GM18873 (cell line): ENCODE results near the gene FERMT2.

Experiments
- ATAC-seq: cut with Tn5 transposase; IDR thresholded peaks from one replicate; pipeline ENCODE4 v1.9.1; 2021; ENCODE audit warnings: mild to moderate bottlenecking, moderate library complexity, moderate number of reproducible peaks; ENCODE audit not compliant: unreplicated experiment, low FRiP score

The FERMT2 gene, protein sequence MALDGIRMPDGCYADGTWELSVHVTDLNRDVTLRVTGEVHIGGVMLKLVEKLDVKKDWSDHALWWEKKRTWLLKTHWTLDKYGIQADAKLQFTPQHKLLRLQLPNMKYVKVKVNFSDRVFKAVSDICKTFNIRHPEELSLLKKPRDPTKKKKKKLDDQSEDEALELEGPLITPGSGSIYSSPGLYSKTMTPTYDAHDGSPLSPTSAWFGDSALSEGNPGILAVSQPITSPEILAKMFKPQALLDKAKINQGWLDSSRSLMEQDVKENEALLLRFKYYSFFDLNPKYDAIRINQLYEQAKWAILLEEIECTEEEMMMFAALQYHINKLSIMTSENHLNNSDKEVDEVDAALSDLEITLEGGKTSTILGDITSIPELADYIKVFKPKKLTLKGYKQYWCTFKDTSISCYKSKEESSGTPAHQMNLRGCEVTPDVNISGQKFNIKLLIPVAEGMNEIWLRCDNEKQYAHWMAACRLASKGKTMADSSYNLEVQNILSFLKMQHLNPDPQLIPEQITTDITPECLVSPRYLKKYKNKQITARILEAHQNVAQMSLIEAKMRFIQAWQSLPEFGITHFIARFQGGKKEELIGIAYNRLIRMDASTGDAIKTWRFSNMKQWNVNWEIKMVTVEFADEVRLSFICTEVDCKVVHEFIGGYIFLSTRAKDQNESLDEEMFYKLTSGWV

DNA sequence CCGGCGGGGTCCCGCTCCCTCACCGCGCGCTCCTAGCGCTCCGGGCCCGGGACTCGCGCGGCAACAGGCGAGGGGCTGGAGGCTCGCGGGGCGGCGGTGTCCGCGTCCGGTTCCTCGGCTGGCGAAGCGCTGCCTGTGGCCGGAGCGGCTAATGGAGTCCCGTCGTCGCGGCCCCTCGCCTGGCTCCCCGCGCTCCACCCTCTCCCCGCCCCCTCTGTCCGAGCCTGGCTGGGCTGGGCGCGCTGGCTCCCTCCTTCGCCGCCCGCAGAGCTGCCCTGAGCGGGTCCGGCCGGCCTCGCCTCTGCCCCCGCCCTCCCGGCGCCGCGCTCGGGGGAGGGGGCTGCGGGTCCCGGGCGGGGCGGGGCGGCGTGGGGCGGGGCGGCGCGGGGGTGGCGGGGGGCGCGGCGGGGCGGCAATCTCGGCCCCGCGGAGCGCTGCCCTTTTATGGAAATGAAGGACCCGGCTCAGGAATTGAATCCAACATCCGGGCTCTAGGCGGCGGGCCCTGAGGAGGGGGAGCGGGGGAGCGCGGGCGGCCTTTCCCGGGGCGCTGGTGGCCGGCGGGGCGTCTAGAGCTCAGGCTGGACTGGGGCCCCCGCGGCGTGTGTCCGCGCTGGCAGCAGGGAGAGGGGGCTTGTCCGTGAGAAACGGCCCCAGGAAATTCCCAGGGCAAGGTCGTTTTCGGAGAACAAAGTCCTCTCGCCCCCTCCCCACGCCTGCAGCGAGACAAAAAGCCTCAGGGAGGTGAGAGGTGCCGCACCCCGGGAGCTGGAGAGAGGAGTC is at the start of gene FERMT2:
Gene FERMT2 (minus strand): TSS at position 153 of the 783 bp plus-strand sequence. CDS start 482 bp downstream, outside the sequence.
- ATAC-seq, result no peak

DNA sequence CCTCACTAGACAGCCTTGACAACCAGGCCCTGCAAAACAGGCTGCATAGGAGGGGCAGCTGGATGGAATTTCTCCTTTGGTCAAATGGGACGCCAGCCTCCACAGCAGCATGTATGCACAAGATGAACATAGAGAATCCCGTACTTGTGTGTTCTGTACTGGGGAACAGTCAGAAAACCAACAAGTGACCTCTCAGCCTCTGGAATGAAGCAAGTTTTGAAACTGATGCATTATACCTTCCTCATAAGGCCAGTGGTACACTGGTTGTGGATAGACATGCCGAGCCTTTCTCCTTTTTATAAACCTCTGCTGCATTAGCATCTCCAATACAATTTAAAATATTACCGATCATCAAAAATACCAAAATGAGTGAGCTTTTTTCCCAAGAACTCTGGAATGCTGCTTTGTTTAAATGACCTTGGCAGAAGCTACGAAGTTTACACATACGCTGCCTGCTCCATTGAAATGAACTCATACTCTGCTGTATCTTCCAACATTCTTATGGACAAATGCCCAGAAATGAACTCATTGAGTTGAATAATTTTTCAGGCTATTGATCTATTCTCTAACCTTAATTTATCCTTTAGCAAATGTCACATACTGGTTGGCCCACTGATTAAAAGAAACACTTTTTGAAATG is 47.6 kb upstream of the FERMT2 start:
- ATAC-seq, result no peak

DNA sequence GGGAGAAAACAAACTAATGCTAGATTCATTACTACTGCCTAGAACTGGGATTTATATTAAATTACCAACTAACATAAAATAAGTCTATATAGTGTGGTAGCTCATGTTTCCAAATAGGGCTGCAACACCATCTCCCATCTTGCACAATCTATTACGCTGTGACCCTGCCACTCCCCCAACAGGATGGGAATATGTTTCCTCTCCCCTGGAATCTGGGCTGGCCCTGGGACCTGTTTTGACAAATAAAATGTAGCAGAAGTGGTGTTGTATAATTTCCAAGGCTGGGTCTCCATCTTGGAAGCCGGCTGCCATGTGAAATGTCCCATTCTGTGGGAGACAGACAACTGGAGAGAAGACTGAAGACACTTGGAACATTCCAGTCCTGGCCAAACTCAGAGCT is 45.6 kb upstream of the FERMT2 start:
- no peak for ATAC-seq

DNA sequence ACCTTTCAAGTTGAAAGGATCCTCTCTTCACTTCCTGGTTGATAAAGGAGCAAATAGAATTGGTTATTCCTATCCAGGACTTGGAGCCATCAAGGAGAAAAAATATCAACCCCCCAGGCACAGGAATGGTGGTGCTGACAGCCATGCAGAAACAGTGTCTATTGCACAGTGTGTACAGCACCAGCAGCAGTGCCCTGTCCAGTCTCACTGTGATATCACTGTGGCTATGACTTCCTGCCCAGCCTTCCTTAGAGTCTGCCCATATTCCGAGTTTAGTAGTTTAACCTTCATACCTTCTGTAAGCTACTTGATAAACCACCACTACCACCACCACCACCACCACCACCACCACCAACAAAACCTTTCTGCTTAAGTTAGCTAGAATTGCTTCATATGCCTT is 45.1 kb upstream of the FERMT2 start:
- ATAC-seq, result no peak

DNA sequence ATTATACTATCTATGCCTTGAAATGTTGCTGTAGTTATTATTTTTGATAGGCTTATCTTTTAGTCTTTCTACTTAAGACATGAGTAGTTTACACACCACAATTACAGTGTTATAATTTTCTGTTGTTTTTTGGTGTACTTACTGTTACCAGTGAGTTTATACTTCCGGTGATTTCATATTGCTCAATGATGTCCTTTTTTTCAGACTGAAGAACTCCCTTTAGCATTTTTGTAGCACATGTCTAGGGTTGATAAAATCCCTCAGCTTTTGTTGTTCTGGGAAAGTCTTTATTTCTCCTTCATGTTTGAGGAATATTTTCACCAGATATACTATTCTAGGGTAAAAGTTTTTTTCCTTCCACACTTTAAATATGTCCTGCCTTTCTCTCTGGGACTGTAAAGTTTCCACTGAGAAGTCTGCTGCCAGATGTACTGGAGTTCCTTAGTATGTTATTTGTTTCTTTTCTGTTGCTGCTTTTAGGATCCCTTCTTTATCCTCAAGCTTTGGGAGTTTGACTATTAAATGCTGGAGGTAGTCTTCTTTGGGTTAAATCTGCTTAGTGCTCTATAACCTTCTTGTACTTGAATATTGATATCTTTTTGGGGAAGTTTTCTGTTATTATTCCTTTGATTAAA is 41.5 kb upstream of the FERMT2 start:
- ATAC-seq, result no peak

DNA sequence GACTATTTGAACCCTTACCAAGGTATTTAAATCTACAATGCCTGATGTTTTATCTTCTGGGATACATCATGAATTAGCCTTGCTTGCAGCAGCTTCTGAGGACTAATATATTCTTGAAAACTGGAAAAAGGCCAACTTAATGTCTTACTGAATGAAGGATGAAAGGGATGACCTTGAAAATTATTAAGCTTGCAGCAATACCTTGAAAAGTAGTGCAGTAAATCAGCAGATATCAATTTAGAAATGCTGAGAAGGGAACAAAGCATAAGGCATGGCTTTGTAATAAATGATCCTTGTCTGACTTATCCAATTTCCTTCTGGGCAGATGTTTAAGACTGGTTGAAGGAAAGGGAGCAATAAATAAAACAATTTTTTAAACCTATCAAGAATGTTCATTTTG is 37.3 kb upstream of the FERMT2 start:
- ATAC-seq, result no peak

DNA sequence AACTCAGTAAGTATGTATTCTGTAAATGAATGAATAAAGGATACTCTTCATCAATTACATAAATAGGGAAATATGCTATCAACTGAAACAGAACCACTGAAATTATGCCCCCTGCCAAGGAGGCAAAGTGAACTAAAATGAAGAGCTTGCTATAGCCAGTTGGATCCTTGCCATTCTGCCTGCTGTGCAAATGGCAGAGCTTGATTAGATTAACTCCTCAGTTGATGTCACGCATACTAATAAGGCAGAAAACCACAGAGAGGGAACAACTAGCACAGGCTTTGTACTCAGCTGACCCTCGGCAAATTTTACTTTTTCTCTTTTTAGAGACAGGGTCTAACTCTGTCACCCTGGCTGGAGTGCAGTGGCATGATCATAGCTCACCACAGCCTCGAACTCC is 36.7 kb upstream of the FERMT2 start:
- no peak for ATAC-seq

DNA sequence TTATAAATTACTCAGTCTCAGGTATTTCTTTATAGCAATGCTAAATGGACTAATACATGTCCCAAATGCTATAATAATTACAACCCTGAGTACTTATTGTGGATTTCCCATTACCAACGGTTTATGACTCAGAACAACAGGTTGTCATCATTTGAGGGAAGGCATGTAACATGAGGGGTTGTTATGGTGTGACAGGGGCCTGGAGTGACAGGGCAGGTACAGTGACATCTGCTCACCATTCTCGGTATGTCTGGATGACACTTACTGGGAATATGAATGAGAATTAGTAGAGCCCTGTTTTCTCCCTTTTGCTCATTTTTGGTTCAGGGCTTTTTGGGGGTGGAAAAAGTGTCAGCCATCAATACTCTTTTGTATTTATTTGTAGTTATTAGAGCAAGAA is 36.2 kb upstream of the FERMT2 start:
- ATAC-seq, result no peak

DNA sequence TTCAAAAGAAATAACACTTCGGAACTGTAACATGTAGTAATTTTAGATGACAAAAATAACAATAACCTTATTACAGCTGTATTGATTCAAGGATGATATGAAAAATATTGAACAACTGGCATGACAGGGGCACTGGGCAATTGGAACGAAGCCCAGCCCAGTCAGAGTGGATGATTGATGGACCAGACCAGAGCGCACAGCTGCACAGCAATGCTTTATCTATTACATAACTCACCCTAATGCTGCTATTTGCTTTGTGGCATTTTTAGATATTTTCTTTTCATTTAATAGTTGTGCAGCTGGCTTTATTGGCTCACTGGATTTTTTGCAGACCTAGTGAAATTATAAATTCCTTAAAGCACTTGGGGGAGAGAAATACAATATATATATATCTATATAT is 26.9 kb upstream of the FERMT2 start:
- ATAC-seq, result no peak

DNA sequence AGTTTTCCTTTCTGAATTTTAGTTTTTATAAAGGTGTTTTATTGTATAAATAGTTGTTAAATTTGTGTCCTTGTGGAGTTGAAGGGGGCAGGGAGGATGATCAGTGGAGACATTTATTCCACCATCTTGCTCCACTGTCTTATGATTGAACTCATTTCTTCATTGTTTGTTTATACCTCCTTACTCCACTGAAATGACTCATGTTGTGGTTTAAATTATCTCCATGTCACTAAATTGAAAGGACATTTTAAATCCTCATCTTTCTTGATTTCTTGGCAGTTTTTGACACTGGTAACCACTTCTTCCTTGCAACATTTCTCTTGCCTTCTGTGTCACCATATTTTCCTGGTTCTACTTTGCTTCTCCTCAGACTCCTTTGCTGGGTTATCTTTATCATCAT is 23.6 kb upstream of the FERMT2 start:
- no peak for ATAC-seq

DNA sequence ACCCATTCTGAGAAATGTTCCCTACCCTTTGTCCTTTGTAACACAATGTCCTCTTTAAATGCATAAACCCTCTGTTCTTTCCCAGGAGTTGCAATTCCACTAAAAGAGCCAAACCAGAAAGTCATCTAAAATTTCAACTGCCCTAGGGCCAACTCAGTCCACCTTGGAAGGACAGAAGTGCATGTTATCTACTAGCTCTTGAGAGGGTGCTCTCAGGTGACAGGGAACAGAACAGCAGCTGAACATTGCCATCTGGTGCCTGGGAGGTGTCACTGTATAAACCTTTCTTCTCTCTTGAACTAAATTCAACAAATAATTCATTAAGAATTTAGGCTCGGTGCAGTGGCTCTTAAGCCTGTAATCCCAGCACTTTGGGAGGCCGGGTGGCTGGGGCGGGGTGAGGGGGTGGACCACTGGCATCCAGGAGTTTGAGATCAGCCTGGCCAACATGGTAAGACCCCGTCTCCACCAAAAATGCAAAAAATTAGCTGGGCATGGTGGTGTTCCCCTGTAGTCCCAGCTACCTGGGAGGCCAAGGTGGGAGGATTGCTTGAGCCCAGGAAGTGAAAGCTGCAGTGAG is 10.3 kb upstream of the FERMT2 start:
- no peak for ATAC-seq

DNA sequence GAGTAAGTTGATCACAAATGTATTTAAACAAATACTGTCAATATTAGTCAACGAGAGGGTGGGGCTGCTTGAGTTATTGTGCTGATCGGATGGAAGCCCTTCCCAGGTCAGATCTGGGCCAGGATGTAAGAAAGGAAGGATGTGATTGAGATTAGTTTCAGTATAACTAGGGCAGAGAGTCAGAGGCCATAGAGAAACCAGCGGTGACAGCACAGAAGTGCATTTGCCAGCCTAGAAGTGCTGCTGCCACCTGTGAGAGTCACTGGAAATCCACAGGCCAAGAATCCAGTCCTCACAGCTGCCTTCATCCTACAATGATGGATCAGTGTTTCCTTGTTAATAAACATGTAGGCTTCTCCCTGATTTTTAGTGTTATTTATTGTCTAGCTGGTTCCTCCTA is 9.8 kb upstream of the FERMT2 start:
- ATAC-seq, result no peak

DNA sequence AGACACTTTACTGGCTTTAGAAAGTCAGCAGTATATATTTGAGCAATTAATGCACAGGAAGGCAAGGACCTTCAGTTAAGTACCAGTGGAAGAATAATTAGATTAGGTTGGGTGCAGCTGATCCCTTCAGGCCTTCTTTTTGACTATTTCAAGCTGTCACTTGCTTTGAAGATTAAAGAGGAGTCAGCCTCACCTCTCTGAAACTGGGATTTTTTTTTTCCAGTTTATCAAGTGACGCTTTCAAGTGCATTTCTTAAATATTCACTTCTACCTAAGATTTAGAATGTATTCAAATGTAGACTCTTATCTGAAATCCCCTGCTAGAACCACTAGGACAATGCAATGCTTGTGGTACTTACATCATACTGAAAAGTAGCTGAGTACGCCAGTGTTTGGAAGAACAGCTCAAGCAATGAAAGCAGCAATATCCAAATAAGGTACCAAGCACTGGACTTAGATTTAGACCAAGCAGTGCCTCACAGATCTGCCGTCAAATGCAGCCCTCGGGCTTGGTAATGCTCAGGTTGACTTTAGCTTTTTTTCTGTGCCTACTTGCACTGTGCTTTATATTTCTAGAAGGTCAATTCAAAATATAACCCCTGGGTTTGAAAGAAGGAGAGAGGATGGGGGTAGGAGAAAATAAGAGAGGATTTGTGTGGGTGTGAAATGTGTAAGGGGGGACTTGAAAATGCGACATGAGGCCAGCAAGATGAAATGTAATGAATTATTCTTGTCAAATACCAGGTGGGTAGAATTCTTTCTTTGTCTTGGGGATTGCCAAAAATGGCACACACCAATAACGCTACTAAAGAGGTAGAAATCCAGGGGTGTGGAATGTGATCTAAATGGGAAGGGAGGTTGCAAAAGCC is 3.7 kb upstream of the FERMT2 start:
- no peak for ATAC-seq

DNA sequence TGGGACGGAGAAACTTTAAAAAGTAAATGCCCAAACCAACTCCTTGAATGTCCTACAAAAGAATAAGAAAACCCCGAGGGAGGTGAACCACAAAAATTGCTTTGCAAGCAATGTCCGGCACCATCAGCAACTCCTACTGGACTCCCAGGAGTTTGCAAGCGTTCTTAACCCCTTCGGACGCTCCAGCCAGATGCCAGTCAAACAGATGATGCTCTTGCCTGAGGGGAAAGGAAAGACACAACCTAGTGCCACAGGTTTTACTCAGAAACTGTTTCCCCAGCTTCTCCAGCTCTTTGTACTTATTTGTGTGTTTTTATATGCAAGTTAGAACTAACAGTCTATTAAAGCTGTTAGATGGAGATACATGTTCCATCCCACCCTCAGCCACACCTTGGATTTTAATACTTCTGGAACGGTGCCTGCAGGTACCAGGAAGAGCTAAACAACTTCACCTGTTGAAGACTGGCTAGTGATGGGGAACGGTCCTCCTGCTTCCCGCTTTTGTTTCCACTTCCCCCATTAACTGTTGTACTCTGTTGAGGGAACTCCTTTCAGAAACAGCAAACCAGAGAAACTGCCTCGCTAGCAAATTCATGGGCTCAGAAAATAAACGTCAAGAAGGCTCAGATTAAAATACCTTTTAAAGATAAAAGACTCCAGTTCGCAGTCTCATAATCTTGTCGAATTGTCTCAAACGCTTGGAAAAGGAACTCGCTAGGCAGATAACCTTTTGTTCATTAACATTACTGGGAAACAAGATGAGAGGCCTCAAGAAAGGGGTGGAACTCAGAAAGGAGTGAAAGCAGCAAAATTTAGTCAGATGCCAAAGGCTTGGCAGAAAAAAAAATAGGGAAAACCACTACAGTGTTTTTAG is 1.1 kb upstream of the FERMT2 start:
- ATAC-seq, result no peak

DNA sequence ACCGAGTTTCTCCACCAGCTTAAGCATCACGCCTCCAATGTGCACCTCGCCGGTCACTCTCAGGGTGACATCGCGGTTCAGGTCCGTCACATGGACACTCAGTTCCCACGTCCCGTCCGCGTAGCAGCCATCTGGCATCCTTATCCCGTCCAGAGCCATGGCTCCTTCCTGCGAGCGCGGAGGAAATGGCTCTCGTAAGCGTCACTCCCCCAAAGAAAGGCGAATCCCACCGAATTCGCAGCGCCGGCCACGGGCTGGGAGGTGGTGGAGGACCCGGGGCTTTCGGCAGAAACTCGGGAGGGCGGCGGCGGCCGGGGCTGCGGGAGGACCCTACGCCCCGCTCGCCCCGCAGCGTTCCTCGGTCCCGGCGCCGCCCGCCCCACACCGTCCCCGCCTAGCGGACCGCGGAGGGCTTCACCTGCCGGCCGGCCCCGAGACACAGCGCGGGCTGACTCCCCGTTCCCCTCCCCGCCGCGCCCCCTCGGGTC is 396 bp downstream of the FERMT2 start:
- no peak for ATAC-seq

DNA sequence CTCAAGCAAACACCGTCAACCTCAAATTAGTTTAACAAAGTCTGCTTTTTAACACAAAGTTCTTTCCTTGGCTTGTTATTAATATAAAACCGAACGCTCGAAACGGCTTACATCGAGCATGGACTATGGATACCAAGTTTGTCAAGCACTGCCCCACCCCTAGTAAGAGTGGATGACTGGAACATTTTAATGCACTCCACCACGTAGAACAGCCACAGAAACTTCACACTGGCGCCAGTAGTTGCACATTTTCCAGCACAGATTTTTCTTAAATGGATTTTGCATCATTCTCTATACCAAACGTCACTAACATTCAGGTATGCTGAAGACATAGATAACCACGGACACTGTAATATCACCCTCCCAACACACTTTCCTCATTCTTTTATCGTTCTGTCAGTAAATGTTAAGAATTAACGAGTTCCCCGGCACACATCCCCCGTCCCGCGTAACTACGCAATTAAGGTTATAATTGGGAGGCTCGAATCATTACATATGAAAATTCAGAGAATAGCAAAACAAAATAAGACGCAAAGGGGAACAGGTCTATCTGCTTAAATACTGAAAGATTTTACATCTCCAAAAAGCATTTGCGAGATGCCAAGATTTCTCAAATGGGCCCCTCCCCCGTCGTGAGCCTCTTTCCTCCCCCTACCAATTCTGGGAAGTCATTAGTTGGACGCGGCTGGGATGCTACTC is 990 bp downstream of the FERMT2 start:
- no peak for ATAC-seq

DNA sequence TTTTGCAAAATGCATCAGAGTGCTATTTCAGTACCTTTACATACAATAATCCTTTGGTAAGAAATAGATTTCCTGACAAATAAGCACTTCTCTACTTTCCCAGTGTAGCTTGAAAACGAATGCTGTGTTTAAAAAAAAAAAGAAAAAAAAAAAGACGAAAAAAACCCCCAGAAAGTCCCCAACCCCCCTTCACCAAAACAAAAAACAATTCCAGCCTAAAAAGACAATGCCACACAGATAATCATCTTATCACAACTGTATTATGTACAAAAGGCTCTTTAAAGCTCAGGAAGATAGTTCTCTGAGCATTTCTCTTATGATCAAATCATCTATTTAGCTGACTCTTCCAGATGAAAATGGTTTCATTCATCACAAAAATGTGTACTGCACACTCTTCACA is 1.6 kb downstream of the FERMT2 start:
- ATAC-seq, result no peak
